Measurements from ENCODE around the gene LDB2. TPM values are rescaled to one million over a fixed set of nuclear protein-coding genes. Genes with fewer than 3 reads are reported as not detected.

The LDB2 gene
- total and polyA plus RNA-seq, 2 donors (not counting 1 experiment from before 2014, with no cell fraction given), result 41.6 to 78.3 TPM

GRCh38 chr4:16626945-16627344, 271.5 kb downstream of the LDB2 start:
- Histone ChIP-seq H3K4me1 (ENCODE audit: control insufficient read depth, extremely low read depth, insufficient read depth, low read length) (peaks cover 9% of the 10 kb centered on the region), H3K4me3 (replicated peaks in 1 of 4; ENCODE audit: control extremely low read depth in 1 of 4, insufficient read depth in 1 of 4, low read depth in 3 of 4, low read length in 4 of 4) (no peak overlapping the region), H3K4me2 (ENCODE audit: extremely low read depth, insufficient read depth, low read length) (no peak overlapping the region), H3K9me3 (ENCODE audit: control insufficient read depth, insufficient read depth, low read depth, low read length) (no peaks in the 10 kb centered on the region), H3K9ac (ENCODE audit: insufficient read depth, low read length) (no peak overlapping the region), H3K36me3 (ENCODE audit: control insufficient read depth, insufficient read depth, low read length) (no peaks in the 10 kb centered on the region), H4K20me1 (ENCODE audit: control insufficient read depth, extremely low read depth, insufficient read depth, low read length) (no peaks in the 10 kb centered on the region), H3K27ac (ENCODE audit: insufficient read depth, low read length) (peak overlapping the region; percentile 79), H3K79me2 (ENCODE audit: control insufficient read depth, insufficient read depth, low read length) (no peaks in the 10 kb centered on the region), H3K27me3 (ENCODE audit: control insufficient read depth, insufficient read depth, low read length) (no peaks in the 10 kb centered on the region), H2AFZ (ENCODE audit: low read length) (no peak overlapping the region)
- TF ChIP-seq EZH2 (IDR thresholded peaks at IDR 0.05; ENCODE audit: low read length, missing control alignments) (no peak), CTCF (conservative IDR thresholded peaks at IDR 0.05 in 1 of 2, IDR thresholded peaks at IDR 0.05 in 1 of 2; ENCODE audit: low read depth in 1 of 2, low read length in 2 of 2) (no peak)
- DNase-seq (ENCODE audit: low read depth in 2 of 2), result peak; percentile 96 to 97

- H3K9me3 ChIP-seq (ENCODE audit: control insufficient read depth, insufficient read depth, low read depth, low read length), result no peaks in the 10 kb centered on the region
- H3K4me2 ChIP-seq (ENCODE audit: extremely low read depth, insufficient read depth, low read length), result no peak overlapping the region
- DNase-seq (ENCODE audit: low read depth in 2 of 2), result no peak
- no peak overlapping the region for H3K9ac ChIP-seq (ENCODE audit: insufficient read depth, low read length)
- no peak overlapping the region for H2AFZ ChIP-seq (ENCODE audit: low read length)
- H3K4me1 ChIP-seq (ENCODE audit: control insufficient read depth, extremely low read depth, insufficient read depth, low read length), result peaks cover 4% of the 10 kb centered on the region
- H4K20me1 ChIP-seq (ENCODE audit: control insufficient read depth, extremely low read depth, insufficient read depth, low read length), result no peaks in the 10 kb centered on the region
- H3K79me2 ChIP-seq (ENCODE audit: control insufficient read depth, insufficient read depth, low read length), result no peaks in the 10 kb centered on the region
- no peak overlapping the region for H3K4me3 ChIP-seq (replicated peaks in 1 of 4; ENCODE audit: control extremely low read depth in 1 of 4, insufficient read depth in 1 of 4, low read depth in 3 of 4, low read length in 4 of 4)
- H3K27ac ChIP-seq (ENCODE audit: insufficient read depth, low read length), result no peak overlapping the region
- H3K36me3 ChIP-seq (ENCODE audit: control insufficient read depth, insufficient read depth, low read length), result no peaks in the 10 kb centered on the region
- no peaks in the 10 kb centered on the region for H3K27me3 ChIP-seq (ENCODE audit: control insufficient read depth, insufficient read depth, low read length)
- TF ChIP-seq CTCF (conservative IDR thresholded peaks at IDR 0.05 in 1 of 2, IDR thresholded peaks at IDR 0.05 in 1 of 2; ENCODE audit: low read depth in 1 of 2, low read length in 2 of 2) (no peak), EZH2 (IDR thresholded peaks at IDR 0.05; ENCODE audit: low read length, missing control alignments) (no peak)
Observed at GRCh38 chr4:16622826-16623225, 275.6 kb downstream of the LDB2 start.

- Histone ChIP-seq H3K36me3 (ENCODE audit: control insufficient read depth, insufficient read depth, low read length) (no peaks in the 10 kb centered on the region), H4K20me1 (ENCODE audit: control insufficient read depth, extremely low read depth, insufficient read depth, low read length) (no peaks in the 10 kb centered on the region), H3K79me2 (ENCODE audit: control insufficient read depth, insufficient read depth, low read length) (no peaks in the 10 kb centered on the region), H3K27me3 (ENCODE audit: control insufficient read depth, insufficient read depth, low read length) (no peaks in the 10 kb centered on the region), H3K4me3 (replicated peaks in 1 of 4; ENCODE audit: control extremely low read depth in 1 of 4, insufficient read depth in 1 of 4, low read depth in 3 of 4, low read length in 4 of 4) (peak overlapping the region in 1 of 4 experiments; percentile 20), H3K4me2 (ENCODE audit: extremely low read depth, insufficient read depth, low read length) (peak overlapping the region; percentile 56), H3K4me1 (ENCODE audit: control insufficient read depth, extremely low read depth, insufficient read depth, low read length) (no peaks in the 10 kb centered on the region), H3K27ac (ENCODE audit: insufficient read depth, low read length) (no peak overlapping the region), H3K9me3 (ENCODE audit: control insufficient read depth, insufficient read depth, low read depth, low read length) (no peaks in the 10 kb centered on the region), H2AFZ (ENCODE audit: low read length) (no peak overlapping the region), H3K9ac (ENCODE audit: insufficient read depth, low read length) (no peak overlapping the region)
- peak; percentile 44 to 74 for DNase-seq (ENCODE audit: low read depth in 2 of 2)
- TF ChIP-seq CTCF (conservative IDR thresholded peaks at IDR 0.05 in 1 of 2, IDR thresholded peaks at IDR 0.05 in 1 of 2; ENCODE audit: low read depth in 1 of 2, low read length in 2 of 2) (peak in 1 of 2 donors; percentile 21), EZH2 (IDR thresholded peaks at IDR 0.05; ENCODE audit: low read length, missing control alignments) (no peak)
Observed at GRCh38 chr4:16617435-16617834, 281.0 kb downstream of the LDB2 start.
